Liver (tissue), 3 donors: Measurements from ENCODE around the gene SLC13A2.

ENCODE experiments used
- EGR1 ChIP-seq, 2 donors: IDR thresholded peaks; 2 replicates each; pipeline ENCODE4 v1.6.1; 2016 to 2018; ENCODE audit warnings: antibody characterized with exemption in 2 of 2, low read depth in 2 of 2
- FOXA2 ChIP-seq: IDR thresholded peaks from 2 replicates; pipeline ENCODE4 v1.6.1; 2016; ENCODE audit warnings: antibody characterized with exemption
- GABPA ChIP-seq, 2 donors: IDR thresholded peaks in 1 of 2; conservative IDR thresholded peaks in 1 of 2; 2 replicates each; pipeline ENCODE4 v1.6.1; 2016; ENCODE audit warnings: antibody characterized with exemption in 2 of 2, mild to moderate bottlenecking in 1 of 2, moderate library complexity in 1 of 2
- HNF4G ChIP-seq: IDR thresholded peaks from 2 replicates; pipeline ENCODE4 v1.6.1; 2016; ENCODE audit warnings: antibody characterized with exemption
- JUND ChIP-seq, 2 donors: IDR thresholded peaks; 2 replicates each; pipeline ENCODE4 v1.6.1; 2016; ENCODE audit warnings: antibody characterized with exemption in 2 of 2
- RXRA ChIP-seq, 2 donors: IDR thresholded peaks; 2 replicates each; pipeline ENCODE4 v1.6.1; 2017 to 2018; ENCODE audit warnings: antibody characterized with exemption in 2 of 2, mild to moderate bottlenecking in 1 of 2
- SP1 ChIP-seq: IDR thresholded peaks from 2 replicates; pipeline ENCODE4 v1.6.1; 2018; ENCODE audit warnings: antibody characterized with exemption, mild to moderate bottlenecking
- TAF1 ChIP-seq: conservative IDR thresholded peaks from 2 replicates; pipeline ENCODE4 v1.6.1; 2016; ENCODE audit warnings: antibody characterized with exemption, mild to moderate bottlenecking
- YY1 ChIP-seq: IDR thresholded peaks from 2 replicates; pipeline ENCODE4 v1.6.1; 2016; ENCODE audit warnings: antibody characterized with exemption, mild to moderate bottlenecking
- TF ChIP-seq, protein P1 (sequence below): fragments of 150-350 bp; IDR thresholded peaks from 2 replicates; pipeline ENCODE4 v1.5.1; 2017; ENCODE audit warnings: improper control_type of control experiment, low read depth, low read length; ENCODE audit not compliant: missing input control
- TF ChIP-seq, protein P2 (sequence below): IDR thresholded peaks from 2 replicates; pipeline ENCODE4 v1.6.1; 2016; ENCODE audit warnings: antibody characterized with exemption
- TF ChIP-seq, protein P3 (sequence below): IDR thresholded peaks from 2 replicates; pipeline ENCODE4 v1.6.1; 2016; ENCODE audit warnings: antibody characterized with exemption, mild to moderate bottlenecking
- donor health status: healthy.
- donor health status: healthy.

DNA sequence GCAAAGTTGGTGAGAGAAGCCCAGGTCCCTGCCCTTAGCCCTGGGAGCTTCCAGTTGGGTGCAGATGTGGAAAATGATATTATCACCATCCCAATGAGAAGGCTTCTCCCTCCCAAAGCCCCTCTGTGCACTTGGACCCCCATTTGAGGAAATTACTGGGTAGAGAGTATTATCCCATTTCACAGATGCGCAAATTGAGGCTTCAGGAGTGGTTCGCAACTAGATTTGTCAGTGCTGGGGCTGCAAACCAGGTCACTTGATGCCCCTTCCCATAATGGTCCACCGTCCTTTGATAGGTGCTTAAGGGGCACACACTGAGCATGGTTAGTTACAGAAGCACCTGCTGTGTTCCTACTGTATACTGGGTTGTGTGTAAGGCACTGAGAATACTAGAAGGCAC, 18.4 kb downstream of the SLC13A2 start:
- TF ChIP-seq, protein P1, sequence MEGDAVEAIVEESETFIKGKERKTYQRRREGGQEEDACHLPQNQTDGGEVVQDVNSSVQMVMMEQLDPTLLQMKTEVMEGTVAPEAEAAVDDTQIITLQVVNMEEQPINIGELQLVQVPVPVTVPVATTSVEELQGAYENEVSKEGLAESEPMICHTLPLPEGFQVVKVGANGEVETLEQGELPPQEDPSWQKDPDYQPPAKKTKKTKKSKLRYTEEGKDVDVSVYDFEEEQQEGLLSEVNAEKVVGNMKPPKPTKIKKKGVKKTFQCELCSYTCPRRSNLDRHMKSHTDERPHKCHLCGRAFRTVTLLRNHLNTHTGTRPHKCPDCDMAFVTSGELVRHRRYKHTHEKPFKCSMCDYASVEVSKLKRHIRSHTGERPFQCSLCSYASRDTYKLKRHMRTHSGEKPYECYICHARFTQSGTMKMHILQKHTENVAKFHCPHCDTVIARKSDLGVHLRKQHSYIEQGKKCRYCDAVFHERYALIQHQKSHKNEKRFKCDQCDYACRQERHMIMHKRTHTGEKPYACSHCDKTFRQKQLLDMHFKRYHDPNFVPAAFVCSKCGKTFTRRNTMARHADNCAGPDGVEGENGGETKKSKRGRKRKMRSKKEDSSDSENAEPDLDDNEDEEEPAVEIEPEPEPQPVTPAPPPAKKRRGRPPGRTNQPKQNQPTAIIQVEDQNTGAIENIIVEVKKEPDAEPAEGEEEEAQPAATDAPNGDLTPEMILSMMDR: no peak
- no peak for TF ChIP-seq SP1
- TF ChIP-seq TAF1: no peak
- TF ChIP-seq EGR1 (IDR thresholded peaks at IDR 0.05; ENCODE audit: low read depth in 2 of 2): no peak
- TF ChIP-seq YY1: no peak
- TF ChIP-seq GABPA (IDR thresholded peaks at IDR 0.05 in 1 of 2, conservative IDR thresholded peaks at IDR 0.05 in 1 of 2): no peak
- TF ChIP-seq, protein P2, sequence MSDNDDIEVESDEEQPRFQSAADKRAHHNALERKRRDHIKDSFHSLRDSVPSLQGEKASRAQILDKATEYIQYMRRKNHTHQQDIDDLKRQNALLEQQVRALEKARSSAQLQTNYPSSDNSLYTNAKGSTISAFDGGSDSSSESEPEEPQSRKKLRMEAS: no peak
- no peak for TF ChIP-seq RXRA (IDR thresholded peaks at IDR 0.05)
- TF ChIP-seq, protein P3, sequence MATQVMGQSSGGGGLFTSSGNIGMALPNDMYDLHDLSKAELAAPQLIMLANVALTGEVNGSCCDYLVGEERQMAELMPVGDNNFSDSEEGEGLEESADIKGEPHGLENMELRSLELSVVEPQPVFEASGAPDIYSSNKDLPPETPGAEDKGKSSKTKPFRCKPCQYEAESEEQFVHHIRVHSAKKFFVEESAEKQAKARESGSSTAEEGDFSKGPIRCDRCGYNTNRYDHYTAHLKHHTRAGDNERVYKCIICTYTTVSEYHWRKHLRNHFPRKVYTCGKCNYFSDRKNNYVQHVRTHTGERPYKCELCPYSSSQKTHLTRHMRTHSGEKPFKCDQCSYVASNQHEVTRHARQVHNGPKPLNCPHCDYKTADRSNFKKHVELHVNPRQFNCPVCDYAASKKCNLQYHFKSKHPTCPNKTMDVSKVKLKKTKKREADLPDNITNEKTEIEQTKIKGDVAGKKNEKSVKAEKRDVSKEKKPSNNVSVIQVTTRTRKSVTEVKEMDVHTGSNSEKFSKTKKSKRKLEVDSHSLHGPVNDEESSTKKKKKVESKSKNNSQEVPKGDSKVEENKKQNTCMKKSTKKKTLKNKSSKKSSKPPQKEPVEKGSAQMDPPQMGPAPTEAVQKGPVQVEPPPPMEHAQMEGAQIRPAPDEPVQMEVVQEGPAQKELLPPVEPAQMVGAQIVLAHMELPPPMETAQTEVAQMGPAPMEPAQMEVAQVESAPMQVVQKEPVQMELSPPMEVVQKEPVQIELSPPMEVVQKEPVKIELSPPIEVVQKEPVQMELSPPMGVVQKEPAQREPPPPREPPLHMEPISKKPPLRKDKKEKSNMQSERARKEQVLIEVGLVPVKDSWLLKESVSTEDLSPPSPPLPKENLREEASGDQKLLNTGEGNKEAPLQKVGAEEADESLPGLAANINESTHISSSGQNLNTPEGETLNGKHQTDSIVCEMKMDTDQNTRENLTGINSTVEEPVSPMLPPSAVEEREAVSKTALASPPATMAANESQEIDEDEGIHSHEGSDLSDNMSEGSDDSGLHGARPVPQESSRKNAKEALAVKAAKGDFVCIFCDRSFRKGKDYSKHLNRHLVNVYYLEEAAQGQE: no peak
- no peak for TF ChIP-seq HNF4G
- TF ChIP-seq FOXA2: no peak
- TF ChIP-seq JUND (IDR thresholded peaks at IDR 0.05): no peak
